ENCODE data around the gene CISD2.
"Not testable (repeated sequence)": the region's sequence is repeated elsewhere in the genome, so short reads cannot be mapped to it uniquely, and the experiment has no call there.

Gene CISD2

DNA sequence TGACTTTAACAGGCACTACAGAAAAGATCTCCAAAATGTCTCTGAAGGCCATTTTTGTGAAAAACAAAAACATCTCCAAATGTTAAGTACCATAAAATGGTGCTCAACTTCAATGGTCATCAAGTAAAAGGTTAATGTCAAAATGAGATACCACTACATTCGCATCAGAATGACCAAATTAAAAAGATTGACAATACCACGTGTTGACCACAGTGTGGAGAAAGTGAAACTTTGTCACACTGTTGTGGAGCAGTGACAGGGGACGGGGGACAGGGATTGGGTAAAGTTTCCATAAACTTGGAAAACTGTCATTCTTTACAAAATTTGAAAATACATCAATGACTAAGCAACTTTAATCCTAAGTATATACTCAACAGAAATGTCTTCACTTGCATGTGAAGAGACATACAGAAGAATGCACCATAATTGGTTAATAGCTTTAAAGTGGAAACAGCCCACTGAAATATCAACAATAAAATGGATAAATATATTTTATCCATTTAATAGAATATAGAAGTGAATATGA, 19.1 kb upstream of the CISD2 start:
- DNase-seq (ENCODE audit: low read depth in 3 of 3) = no peak

DNA sequence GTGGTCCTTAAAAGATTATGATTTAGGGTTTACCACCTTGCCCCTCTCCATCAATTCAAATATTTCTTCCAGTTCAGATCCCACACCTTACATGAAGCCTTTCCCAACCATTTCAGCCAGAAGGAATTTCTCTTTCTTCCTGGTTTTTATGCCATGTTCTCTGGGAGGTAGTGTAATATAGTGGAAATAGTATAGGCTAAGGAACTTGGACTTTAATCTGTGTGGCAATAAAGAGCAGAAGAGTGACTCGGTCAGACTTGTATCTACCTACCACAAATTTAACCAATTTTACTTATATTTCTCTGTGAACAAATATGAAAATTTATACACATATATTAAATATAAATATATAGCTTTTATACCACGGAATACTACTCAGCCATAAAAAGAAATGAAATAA, 18.4 kb upstream of the CISD2 start:
- no peak for DNase-seq (ENCODE audit: low read depth in 3 of 3)

DNA sequence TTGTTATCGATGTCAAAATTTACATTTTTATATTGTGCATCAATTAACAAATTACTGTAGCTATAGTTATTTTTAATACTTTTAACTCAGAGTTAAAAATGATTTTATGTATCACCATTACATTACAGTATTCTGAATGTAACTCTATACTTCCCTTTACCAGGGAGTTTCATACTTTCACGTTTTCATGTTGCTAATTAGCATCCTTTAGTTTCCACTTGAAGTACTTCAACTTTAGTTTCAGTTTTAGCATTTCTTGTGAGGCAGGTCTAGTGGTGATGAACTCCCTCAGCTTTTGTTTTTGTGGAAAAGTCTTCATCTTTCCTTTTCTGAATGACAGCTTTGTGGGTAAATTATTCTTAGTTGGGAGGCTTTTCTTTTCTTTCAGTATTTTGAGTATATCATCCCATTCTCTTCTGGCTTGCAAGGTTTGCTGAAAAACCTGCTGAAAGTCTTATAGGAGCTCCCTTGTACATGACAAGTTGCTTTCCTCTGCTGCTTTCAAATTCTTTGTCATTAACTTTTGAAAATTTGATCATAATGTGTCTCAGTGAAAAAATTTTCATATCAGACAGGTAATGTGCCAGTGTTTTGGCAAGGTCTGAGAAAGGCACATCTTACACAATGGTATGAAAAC, 9.8 kb upstream of the CISD2 start:
- DNase-seq (ENCODE audit: low read depth in 3 of 3) = no peak

DNA sequence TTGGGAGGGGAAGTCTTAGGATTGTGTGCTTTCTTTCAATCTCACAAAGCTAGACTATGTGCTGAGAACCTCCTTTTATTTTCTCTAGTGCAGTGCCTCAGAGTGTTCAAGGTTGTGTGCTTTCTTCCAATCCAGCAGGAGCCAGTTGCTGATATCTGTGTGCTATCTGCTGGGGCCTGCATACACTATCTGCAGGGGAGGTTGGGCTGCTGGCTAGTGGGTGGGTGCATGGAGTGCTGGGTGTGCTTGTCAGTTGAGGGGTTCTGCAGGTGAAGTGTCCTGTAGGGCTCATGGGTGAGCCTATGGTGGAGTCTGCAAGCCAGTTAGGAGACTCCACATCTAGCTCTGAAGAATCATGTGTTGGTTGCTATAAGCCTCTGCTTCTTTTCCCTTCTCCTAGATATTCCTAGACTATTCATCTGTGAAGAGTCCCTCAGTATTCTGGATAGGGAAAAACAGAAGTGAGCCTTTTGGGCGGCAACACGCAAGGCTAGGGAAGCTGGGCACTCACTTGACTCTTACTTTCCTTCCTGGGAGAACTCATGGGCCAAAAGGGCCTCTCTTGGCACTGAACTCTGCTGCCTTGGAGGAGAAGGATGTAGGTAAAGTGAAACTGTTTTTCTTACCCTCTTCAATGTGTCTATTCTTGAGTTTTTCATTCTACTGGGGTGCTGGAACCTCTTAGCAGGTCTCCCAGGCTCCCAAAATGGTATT, 8.0 kb upstream of the CISD2 start:
- DNase-seq (ENCODE audit: low read depth in 3 of 3) = no peak

DNA sequence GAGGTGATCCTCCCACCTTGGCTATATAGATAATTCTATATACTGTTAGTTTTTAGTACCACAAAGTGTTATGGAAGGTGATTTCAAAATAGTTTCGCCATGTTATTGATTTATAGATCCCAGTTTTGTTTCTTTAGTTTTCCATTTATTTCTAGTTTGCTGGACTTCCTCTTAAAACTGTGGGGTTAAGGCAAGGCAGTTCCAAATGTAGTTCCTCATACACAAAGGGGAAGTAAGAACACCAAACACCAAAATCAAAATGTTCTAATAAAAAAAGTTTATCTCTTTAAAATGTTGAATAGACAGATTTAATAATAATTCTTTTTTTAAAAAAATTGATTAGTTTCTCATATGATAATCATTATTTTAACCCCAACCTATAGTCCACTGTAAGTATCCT, 6.8 kb upstream of the CISD2 start:
- DNase-seq (ENCODE audit: low read depth in 3 of 3) = no peak

DNA sequence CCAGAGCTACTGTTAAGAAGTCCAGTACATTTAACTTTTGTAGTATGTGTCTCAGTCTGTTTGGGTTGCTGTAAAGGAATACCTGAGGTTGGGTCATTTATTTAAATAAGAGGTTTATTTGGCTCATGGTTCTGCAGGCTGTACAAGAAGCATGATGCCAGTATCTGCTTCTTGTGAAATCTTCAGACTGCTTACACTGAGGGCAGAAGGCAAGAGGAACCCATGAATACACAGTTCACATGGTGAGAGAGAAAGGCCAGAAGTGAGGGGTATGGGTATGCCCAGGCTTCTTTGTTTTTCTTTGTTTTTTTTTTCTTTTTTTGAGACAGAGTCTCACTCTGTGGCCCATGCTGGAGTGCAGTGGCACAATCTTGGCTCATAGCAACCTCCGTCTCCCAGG, 6.0 kb upstream of the CISD2 start:
- no peak for DNase-seq (ENCODE audit: low read depth in 3 of 3)

DNA sequence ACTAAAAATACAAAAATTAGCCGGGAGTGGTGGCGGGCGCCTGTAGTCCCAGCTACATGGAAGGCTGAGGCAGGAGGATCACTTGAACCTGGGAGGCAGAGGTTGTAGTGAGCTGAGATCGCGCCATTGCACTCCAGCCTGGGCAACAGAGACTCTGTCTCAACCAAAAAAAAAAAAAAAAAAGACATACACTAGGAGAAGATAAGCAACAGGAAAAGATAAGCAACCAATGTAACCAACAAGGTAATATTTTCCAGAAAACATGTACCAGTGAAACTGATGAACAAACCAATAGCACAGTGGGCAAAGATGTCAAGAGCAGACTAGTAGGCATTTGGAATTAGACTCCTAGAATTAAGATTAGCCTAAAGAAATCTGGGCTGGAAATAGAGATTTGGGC, 3.5 kb upstream of the CISD2 start:
- not testable (repeated sequence) for DNase-seq (ENCODE audit: low read depth in 3 of 3)

DNA sequence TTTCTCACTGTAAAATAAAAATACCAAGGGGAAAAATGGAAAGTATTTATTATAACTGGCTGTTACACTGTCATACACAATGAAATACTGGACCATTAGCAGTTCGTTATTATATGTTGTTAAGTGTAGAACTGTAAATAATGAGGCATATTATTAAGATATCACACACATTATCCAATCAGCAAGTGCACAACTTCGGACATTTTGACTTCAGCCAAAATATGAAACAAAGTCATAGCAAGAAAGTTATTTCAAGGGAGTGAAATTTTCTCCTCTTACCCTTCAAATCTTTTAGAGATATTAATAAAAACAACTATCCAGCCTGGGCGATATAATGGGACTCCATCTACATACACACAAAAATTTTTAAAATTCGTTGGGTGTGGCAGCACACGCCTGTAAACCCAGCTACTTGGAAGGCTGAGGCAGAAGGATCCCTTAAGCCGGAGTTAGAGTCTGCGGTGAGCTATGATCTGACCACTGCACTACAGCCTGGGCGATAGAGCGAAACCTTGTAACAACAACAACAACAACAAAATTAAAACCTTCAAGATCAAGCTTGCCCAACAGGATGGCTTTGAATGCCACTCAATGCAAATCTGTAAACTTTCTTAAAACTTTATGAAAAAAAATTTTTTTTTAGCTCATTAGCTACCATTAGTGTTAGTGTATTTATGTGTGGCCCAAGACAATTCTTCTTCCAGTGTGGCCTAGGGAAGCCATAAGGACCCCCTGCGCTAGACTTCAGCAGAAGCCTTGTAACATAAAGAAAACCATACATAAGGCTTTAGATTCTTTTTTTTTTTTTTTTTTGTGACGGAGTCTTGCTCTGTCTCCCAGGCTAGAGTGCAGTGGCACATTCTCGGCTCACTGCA, 1.3 kb upstream of the CISD2 start:
- no peak for DNase-seq (ENCODE audit: low read depth in 3 of 3)

DNA sequence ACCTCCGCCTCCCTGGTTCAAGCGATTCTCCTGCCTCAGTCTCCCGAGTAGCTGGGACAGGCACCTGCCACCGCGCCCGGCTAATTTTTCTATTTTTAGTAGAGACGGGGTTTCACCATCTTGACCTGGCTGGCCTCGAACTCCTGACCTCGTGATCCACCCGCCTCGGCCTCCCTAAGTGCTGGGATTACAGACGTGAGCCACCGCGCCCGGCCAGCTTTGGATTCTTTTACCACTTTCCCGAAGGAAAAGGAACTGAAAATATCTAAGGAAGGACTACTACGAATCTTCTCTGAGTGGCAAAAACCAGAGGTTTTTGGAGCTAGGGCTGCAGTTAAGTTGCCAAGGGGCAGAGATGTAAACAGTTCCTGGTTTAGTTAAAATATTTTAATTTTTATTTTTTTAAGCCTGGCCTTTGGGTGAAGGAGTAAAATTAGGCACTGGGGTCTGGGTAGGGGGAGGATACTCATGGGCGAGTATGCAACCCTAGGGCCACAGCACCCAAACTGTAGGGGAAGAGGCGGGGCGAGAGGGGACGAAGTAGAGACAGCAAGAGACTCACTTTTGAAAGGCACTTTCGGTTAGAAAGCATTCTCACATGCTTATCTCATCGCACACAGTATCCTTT, 525 bp upstream of the CISD2 start:
- DNase-seq (ENCODE audit: low read depth in 3 of 3) = peak in 1 of 3 experiments; percentile 25

DNA sequence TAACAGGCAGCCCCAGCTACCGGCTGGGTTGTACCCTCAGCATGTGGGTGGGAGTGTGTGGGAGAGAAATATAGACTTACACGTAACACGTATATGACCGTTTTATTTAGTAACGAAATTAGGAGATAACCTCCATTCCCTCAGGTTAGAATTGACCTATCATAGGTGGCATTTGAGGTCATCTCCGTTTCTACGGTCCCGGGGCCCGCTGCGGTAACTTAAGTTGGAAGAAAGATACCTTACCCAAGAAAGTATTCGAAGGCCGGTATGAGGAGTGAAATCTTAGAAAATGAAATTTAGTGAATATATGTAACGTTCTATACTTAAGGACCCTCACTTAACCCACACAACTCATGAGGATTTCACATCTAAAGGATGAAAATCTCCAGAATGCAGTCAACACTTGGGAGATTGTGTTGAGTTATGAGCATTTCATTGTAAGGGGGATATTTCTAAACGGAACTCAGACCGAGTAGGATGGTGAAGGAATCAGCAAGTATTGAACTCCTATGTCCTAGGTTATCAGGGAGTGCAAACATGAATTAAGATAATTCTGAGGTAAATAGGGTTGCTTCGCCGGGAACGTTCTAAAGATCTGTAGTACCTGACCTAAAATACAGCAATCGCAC, 891 bp downstream of the CISD2 start:
- DNase-seq (ENCODE audit: low read depth in 3 of 3) = no peak

DNA sequence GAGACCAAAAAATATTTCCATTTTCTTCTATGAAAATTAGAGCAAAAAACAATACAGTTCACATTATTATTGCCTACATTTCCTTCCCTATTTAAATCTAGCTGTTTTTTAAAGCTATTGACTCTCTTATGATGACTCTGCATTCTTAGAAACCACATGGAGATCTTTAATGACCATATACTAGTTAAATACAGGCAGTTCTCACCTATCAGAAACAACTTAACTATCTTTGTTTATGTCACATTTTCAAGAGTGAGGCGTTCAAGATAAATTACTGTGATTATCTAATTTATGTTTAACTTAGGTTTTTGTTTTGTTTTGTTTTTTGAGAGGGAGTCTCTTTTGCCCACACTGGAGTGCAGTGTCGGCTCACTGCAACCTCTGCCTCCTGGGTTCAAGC, 3.0 kb downstream of the CISD2 start:
- no peak for DNase-seq (ENCODE audit: low read depth in 3 of 3)

DNA sequence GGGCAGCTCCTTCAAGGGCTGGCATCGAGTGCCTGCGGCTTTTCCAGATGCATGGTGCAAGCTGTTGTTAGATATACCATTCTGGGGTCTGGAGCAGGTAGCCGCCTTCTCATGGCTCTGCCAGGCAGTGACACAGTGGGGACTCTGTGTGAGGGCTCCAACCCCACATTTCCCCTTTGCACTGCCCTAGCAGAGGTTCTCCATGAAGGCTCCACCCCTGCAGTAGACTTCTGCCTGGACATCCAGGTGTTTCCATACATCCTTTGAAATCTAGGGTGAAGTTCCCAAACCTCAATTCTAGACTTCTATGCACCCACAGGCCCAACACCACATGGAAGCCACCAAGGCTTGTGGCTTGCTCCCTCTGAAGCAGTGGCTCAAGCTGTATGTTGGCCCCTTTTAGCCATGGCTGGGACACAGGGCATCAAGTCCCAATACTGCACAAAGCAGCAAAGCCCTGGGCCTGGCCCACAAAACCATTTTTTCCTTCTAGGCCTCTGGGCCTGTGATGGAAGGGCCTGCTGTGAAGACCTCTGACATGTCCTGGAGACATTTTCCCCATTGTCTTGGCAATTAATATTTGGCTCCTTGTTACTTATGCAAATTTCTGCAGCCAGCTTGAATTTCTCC, 8.8 kb downstream of the CISD2 start:
- DNase-seq (ENCODE audit: low read depth in 3 of 3) = not testable (repeated sequence)

DNA sequence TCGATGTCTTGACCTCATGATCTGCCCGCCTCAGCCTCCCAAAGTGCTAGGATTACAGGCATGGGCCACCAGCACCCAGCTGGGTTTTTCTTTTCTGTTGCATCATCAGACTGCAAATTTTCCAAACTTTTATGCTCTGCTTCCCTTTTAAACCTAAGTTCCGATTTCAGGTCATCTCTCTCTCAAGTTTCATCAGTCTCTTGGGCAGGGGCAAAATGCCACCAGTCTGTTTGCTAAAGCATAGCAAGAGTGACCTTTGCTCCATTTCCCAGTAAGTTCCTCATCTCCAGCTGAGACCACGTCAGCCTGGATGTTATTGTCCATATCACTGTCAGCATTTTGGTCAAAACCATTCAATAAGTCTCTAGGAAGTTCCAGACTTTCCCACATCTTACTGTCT, 9.6 kb downstream of the CISD2 start:
- DNase-seq (ENCODE audit: low read depth in 3 of 3) = not testable (repeated sequence)

DNA sequence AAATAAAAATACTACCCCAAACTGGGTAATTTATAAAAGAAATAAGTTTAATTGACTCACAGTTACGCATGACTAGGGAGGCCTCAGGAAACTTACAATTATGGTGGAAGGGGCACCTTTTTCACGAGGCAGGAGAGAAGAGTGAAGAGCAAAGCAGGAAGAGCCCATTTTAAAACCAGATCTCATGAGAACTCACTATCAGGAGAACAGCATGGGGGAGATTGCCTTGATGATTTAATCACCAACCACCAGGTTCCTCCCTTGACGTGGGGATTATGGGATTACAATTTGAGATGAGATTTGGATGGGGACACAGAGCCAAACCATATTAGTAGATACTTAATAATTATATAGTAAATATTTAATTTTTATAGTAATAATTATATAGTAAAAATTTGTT, 10.1 kb downstream of the CISD2 start:
- no peak for DNase-seq (ENCODE audit: low read depth in 3 of 3)

DNA sequence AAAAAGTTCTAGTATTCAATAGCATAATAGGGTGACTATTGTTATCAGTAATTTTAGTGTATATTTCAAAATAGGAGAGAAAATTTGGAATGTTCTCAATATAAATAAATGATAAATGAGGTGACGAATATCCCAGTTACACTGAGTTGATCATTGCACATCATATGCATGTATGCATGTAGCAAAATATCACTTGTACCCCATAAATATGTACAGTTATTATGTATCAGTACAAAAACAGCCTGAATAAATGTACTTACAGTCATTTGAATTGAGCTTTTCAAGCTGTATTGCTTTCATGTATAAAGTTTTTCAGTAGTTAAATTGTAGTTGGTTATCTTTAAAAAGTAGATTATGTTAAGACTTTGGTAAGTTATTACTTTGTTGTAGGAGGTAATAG, 12.6 kb downstream of the CISD2 start:
- no peak for DNase-seq (ENCODE audit: low read depth in 3 of 3)

DNA sequence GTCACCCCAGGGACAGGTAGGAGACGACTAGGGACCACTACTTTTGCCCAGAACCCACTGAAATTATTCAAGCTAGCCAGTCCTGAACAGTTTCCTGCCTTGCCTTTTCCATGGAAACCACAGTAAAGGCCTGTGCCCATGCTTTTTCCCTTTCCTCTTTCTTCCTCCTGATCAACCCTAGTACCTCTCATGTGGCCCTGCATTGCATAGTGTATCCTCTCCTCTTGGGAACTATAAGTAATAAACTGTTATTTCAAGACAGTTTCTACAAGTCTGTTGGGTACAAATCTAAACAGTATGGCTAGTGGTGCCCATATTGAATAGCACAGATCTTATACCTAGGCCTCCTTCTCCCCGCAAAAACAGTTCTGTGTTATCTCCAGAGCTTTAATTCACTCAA, 14.5 kb downstream of the CISD2 start:
- no peak for DNase-seq (ENCODE audit: low read depth in 3 of 3)

DNA sequence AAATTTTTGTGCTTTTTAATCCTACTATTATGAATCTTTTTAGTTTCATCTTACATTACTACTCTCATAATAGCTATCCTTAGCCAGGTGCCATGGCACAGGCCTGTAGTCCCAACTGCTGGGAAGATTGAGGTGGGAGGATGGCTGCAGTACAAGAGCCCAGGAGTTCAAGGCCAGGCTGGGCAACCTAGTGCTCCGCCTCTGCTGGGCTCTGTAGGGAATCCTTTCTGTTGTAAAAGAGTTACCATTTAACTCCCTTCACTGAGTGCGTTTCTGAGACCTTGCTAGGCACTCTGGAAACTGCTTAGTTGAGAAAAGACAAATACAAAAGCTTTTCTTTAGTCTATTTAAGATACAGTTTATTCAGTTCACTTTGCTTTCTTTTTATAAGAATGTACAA, 19.8 kb downstream of the CISD2 start:
- DNase-seq (ENCODE audit: low read depth in 3 of 3) = not testable (repeated sequence)

DNA sequence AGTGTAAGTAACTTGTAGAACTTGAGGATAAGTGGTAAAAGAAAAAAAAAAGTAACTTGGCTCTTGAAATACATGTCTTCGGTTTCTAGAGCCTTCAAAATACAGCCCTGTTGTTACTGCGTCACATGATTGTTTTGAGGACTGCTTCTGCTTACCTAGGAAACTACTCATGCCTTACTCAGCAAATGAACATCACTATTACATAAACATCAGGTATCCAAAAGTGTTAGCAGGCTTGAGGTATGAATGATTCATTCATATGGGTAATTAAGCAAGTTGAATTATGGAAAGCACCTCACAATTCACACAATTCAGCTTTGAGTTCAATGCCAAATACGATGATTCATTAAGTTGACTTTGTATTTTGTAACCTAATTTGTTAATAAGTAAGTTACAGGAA, 21.1 kb downstream of the CISD2 start:
- DNase-seq (ENCODE audit: low read depth in 3 of 3) = not testable (repeated sequence)

DNA sequence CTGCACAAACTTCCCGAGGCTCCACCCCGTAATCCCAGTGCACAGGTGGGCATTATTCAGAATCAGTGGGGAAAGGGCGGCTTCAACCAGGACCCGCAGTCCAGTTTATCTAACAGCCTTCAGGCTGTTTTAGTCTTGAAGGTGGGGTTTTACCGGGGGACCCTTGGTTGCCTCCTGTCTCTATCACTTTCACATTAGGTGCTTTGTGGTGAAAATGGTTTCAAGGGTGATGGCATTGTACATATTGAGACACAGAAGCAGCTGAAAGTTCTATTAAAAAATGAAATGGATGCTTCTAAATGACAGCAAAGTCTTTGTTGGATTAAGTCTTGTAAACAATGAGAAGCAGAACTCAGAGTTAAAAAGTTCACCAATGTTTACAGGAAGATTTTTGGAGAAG, 27.8 kb downstream of the CISD2 start:
- not testable (repeated sequence) for DNase-seq (ENCODE audit: low read depth in 3 of 3)

DNA sequence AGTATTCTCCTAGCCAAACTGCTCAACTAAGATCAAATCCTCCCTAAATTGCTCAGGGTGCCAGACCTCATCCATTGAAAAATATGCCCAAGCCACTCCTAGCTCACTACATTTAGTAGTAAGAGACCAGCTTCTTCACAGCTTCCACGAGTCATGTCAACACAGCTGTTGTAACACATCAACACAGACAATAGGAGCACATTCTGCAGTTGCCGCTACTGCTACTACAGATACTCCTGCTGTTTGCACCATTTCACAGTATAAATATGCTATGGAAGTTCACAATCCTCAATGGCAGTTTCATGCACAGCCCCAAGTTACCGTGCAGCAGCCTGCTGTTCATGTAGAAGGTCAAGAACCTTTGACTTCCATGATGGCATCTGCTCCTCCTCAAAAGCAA, 28.8 kb downstream of the CISD2 start:
- not testable (repeated sequence) for DNase-seq (ENCODE audit: low read depth in 3 of 3)

DNA sequence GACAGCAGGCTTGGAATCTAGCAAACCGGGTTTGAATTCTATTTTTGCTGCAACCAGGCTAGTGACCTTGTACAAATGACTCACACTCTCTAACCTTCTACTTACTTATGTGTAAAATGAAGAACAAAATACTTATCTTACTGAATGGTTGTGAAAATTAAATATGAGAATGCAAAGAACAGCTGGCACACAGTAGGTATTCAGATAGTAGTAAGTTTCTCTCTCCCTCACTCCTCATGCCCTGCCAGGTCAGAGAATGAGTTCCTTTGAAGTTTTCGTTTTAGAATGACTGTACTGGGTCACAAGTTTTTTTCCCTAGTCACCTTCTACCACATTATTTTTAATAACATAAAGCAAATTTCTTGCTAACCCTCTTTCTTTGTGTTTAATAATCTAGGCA, 33.0 kb downstream of the CISD2 start:
- no peak for DNase-seq (ENCODE audit: low read depth in 3 of 3)

Measured in stimulated activated CD4-positive, alpha-beta T cell treated with anti-CD3 and anti-CD28 coated beads, TNF-alpha, amount 100 ng/mL, for 24 hours (primary cell).